Measurements from ENCODE around the gene KRTAP1-4. TPM values are rescaled to one million over a fixed set of nuclear protein-coding genes. Genes with fewer than 3 reads are reported as not detected.
"Not testable (repeated sequence)": the region's sequence is repeated elsewhere in the genome, so short reads cannot be mapped to it uniquely, and the experiment has no call there.

KRTAP1-4 gene, protein sequence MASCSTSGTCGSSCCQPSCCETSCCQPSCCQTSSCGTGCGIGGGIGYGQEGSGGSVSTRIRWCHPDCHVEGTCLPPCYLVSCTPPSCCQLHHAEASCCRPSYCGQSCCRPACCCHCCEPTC
- total RNA-seq, result not detected
- long read RNA-seq, donor 1, result 0 reads
- long read RNA-seq, donor 2, result 0 reads

DNA sequence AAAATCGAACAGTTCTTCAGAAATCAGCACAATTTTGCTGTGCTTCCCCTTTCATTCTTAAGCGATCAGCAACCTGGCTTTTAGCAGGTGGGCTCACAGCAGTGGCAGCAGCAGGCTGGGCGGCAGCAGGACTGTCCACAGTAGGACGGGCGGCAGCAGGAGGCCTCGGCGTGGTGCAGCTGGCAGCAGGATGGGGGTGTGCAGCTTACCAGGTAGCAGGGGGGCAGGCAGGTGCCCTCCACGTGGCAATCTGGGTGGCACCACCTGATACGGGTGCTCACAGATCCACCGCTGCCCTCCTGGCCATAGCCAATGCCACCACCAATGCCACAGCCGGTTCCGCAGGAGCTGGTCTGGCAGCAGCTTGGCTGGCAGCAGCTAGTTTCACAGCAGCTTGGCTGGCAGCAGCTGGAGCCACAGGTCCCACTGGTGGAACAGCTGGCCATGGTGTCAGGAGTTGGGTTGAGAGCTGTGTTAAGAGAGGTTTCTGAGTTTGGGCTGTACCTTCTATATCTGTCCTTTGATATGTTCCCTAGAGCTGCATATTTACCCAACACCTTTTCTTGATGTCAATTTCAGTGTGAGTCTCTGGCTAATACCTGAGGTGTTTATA is at the start of gene KRTAP1-4:
Gene KRTAP1-4 (minus strand): TSS at position 563 of the 613 bp plus-strand sequence. CDS start 117 bp downstream, at position 446.
- DNase-seq (ENCODE audit: low spot score), result no peak
- intact Hi-C loops (cut with DNase I), result no loop called here

DNA sequence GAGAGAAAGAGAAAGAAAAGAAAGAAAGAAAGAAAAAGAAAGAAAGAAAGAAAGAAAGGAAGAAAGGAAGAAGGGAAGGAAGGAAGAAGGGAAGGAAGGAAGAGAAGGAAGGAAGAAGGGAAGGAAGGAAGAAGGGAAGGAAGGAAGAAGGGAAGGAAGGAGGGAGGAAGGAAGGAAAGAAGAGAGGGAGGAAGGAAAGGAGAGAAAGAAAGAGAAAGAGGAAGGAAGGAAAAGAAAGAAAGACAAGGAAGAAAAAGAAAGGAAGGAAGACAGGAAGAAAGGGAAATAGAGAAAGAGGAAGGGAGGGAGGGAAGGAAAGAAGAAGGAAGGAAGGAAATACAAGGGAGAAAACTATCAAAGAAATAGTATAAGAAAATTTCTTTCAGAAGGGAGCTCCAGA is 46.8 kb upstream of the KRTAP1-4 start:
- DNase-seq (ENCODE audit: low spot score), result no peak
- intact Hi-C loops (cut with DNase I), result no loop called here

DNA sequence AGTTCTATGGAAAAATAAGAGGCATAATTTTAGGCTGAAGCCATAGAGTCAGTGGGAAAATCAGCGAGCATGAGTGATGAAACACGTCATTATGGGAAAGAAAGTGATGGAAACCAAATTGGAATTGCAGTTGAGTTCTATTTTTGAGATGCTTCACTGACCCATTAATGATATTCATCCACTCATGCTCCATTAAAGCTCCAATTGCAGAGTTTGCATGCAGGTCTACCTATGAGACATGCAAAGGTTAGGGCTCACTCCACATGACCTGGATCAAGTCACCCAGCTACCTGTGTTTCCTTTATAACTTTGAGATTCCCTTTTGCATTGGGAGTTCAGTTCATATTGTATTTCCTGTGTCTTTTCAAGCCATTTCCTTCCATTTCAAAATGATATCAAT is 43.7 kb upstream of the KRTAP1-4 start:
- DNase-seq (ENCODE audit: low spot score), result no peak
- intact Hi-C loops (cut with DNase I), result no loop called here

DNA sequence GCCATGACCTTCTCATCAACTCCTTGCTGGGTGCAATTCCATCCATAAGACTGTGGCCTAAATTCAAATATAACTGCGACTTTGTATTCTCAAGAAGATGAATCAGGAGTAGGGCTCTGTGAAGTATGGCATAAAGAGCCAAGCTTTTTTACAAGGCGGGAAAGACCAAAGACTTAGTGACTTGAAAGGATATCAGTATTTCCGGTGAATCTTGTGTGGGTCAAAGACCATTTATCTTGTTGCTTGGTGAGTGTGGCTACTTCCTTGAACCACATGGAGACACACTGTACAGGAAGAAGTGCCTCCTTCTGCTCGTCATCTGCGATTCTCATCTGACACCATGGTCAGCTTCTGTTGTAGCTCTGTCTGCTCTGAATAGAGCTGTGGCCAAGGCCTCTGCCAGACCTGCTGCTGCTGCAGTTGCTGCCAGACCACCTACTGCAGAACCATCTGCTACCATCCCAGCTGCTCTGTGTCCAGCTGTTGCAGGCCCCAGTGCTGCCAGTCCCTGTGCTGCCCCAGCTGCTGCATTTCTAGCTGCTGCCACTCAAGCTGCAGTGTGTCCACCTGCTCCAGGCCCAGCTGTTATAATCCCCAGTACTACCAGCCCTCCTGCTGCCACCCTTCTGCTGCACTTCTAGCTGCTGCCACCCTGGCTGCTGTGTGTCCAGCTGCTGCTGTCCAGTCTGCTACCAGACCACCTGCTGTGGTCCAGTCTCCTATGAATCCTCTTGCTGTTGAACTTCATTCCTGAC is 41.8 kb upstream of the KRTAP1-4 start:
- intact Hi-C loops (cut with DNase I), result no loop called here
- no peak for DNase-seq (ENCODE audit: low spot score)

DNA sequence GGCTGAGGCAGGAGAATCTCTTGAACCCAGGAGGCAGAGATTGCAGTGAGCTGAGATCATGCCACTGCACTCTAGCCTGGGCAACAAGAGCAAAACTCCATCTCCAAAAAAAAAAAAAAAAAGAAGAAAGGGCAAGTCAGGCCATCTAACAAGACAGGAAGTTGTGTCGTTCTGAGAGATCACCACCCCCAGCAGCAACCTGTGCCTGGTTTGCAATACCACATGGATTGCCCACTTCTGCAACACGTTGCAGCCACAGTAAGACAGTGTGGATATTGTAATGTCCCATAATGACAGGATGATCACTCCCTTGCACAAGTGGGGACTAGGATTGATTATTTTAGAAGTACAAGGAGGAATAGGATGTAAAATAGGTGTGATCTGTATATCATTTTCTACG is 39.0 kb upstream of the KRTAP1-4 start:
- DNase-seq (ENCODE audit: low spot score), result no peak
- intact Hi-C loops (cut with DNase I), result no loop called here

DNA sequence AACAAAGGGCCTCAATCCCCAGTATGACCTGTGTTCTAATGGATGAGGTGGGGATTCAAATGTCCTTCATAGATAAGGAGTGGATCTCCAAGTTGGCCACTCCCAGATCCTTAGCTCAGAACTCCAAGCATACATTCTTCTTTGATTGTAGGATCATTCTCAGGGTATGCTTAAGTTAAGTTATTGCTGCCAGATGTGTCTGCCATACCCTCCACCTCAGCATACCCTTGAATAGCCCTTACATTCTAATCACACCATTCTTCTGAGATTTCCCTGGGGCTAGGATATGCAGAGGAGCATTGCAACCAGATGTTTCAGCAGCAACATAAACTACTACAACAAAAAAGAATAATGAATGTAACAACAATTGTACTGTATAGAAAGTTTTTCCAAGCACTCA is 37.3 kb upstream of the KRTAP1-4 start:
- no peak for DNase-seq (ENCODE audit: low spot score)
- intact Hi-C loops (cut with DNase I), result no loop called here

DNA sequence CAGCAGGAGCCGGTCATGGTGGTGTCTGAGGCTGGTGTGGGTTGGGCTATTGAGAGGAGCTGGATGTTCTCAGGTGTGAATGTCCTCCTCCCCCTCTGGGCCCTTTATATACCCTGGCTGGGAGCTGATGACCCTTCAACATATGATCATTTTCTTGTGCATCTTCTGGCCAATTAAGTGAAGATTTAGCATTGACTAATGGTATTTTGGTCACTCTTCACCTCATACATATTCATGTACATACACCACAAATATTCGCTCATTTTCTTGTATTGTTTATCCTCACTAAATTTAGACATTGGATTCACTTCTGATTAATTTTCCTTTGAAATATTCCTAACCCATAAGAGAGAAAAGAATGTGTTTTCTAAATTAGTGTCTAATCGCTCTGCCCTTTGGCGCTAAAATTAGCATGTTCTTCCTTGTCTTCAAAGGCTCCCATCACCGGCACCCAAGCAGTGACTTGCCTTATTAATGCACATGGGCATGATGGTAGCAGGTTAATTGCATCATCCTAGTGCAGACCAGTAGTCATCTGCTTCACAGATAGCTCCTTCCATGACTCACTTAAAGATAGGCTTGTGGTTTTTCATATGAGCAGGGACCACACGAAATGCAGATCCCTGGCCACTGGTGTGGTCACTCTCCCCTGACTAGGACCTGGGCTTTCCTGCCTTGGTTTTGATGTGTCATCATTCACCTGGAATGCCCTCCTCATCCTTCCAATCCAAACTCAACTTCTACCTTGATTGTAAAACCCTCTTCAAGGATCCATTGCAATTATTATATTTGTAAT is 36.0 kb upstream of the KRTAP1-4 start, which contains the start of gene KRTAP2-4:
Gene KRTAP2-4 (minus strand): TSS at position 51 of the 796 bp plus-strand sequence. CDS start 34 bp downstream, at position 17.
- intact Hi-C loops (cut with DNase I), result no loop called here
- no peak for DNase-seq (ENCODE audit: low spot score)

DNA sequence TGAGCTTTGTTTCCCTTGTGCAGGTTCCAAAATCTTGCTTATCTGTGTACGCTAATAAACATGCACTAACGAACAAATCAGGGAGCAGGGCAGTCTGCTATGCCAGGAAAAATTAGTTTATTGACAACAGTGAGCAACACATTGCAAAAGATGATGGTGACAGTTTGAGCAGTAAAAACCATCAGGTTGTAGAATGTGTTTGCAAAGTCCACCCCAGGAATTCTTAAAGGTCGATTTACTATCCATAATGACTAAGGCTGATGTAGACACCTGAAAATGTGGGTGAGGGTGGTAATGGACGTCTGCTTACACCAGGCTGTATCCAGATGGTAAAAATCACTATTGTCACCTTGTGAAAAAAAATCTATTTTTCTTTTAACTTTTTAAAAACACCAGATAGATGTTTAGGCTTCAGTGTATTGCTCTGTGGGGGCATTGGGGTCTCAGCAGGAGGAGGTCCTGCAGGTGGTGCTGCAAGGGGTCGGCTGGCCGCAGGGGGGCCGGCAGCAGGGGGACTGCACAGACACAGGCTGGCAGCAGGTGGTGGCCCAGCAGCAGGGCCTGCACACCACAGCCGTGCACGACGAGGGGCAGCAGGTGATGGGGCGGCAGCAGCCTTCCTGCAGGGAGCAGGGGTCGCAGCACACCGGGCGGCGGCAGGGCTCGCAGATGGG is 35.2 kb upstream of the KRTAP1-4 start:
- DNase-seq (ENCODE audit: low spot score); intact Hi-C loops (cut with DNase I): not testable (repeated sequence)

DNA sequence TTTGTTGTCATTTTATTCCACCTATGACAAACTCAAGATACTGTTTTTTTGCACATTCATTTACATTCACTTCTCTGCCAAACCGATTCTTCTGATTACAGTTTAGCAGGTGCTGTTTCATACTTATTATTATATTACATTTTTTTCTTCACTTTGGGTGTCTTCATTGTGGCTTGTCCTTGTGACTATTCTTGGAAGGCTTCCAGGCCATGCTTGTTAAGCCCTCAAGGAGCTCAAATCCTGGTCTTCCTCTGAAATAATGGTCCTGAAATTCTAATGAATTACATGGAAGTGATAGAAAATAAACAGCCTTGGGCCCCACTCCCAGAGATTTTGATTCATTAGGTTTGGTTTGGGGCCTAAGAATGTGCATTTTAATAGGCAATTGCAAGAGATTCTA is 34.3 kb upstream of the KRTAP1-4 start:
- DNase-seq (ENCODE audit: low spot score), result no peak
- intact Hi-C loops (cut with DNase I), result no loop called here

DNA sequence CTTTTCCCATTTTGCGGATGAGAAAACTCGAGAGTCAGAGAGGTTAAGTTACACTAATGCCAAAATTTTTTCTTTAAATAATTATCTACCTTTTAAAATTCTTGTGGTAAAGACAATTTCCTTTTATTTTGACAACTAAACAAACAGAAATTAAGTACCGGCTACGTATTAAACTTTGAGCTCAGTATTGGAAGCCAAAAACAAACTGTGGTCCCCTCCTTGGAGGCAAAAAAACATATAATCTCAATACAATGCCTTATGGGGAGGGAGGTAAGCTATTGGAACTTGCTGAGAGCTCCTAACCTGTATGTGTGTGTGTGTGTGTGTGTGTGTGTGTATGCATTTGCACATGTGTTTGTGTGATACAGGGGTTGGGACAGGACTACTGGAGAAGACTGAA is 33.5 kb upstream of the KRTAP1-4 start:
- no peak for DNase-seq (ENCODE audit: low spot score)
- intact Hi-C loops (cut with DNase I), result no loop called here

DNA sequence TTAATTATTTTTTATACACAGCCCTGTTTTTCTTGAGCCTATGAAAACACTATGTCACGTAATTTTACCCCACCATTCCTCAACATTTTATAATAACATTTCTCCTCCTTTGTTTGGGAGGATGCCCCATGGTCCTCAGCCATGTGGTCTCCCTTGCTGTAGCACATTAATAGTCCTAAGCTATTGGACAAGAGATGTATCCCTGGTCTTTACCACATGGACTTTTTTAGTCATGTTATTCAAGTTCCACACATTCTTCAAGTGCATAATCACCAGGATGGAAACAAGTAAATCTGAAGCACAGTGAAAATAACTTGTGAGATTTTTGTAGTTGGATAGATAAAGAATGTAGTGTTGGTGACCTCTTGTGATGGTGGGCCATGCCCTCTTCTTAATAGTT is 32.0 kb upstream of the KRTAP1-4 start:
- intact Hi-C loops (cut with DNase I), result no loop called here
- no peak for DNase-seq (ENCODE audit: low spot score)

DNA sequence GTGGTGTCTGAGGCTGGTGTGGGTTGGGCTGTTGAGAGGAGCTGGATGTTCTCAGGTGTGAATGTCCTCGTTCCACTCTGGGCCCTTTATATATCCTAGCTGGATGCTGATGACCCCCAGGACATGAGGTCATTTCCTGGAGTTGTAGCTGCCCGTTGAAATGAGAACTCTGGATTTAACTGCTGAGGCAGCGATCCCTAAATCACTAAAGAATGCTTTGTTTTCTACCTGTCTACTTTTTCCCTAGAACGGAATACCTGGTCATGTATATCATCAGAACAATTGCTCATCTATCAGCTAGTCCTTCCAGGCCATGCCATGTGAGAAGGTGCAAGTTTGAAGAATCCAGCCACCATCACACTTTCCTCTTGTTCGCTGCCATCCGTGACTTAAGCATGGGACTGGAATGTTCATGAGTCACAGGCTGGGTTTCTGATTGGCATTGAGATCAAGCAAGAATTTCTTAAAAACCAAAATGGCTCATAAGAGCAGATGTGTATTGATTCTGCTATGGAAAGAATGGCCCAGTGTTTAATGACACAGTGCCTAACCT is 30.1 kb upstream of the KRTAP1-4 start, which contains the start of gene KRTAP2-3:
Gene KRTAP2-3 (minus strand): TSS at position 63 of the 553 bp plus-strand sequence. CDS start 64 bp downstream, outside the sequence.
- intact Hi-C loops (cut with DNase I), result no loop called here
- no peak for DNase-seq (ENCODE audit: low spot score)

DNA sequence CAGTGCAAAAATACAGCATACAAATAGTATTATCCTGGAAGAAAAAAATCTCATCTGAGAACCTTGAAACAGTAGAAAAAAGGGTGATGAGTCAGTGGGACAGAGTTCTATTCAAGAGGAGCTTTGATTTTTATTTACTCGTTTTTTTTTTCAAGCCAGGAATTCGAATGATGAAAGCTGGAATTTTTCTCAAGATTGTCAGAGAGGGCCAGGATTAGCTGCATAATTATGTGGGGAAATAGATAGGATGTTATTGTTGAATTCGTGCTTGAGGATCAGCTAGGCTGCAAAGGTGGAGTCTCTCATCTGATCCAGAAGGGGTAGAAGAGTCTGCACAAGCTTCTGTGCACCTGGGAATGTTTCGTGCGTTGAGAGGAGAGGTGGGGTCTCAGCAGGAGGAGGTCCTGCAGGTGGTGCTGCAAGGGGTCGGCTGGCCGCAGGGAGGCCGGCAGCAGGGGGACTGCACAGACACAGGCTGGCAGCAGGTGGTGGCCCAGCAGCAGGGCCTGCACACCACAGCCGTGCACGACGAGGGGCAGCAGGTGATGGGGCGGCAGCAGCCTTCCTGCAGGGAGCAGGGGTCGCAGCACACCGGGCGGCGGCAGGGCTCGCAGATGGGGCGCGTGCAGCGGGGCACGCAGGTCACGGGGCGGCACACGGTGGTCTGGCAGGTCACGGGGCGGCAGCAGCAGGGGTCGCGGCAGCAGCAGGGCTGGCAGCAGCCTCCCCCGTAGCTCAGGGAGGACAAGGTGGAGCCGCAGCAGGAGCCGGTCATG is 29.5 kb upstream of the KRTAP1-4 start:
- intact Hi-C loops (cut with DNase I); DNase-seq (ENCODE audit: low spot score): not testable (repeated sequence)

DNA sequence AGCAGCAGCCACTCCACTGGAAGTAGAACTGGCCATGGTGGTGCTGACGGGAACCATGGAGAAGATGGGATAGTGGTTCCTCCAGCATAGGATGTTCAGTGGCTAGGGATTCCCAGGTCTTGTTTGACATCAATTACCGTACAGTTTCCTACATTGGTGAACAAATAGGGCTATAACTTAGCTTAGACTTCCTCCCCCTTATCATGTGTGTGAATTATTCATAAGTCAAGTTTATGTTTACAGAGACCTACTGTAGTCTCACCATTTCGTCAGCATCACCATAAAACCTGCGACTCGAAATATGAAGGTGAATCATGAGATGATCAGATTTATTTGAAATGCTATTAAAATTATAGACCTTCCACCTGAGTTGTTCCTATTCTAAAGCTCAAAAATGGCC is 28.7 kb upstream of the KRTAP1-4 start:
- DNase-seq (ENCODE audit: low spot score), result no peak
- intact Hi-C loops (cut with DNase I), result no loop called here

DNA sequence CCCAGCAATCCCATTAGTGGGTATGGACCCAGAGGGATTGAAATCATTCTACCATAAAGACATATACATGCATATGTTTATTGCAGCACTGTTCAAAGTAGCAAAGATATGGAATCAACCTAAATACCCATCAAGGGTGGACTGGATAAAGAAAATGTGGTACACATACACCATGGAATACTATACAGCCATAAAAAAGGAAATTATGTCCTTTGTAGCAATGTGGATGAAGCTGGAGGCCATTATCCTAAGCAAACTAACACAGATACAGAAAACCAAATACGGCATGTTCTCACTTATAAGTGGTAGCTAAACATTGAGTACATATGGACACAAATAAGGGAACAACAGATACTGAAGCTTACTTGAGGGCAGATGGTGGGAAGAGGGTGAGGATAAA is 27.6 kb upstream of the KRTAP1-4 start:
- no peak for DNase-seq (ENCODE audit: low spot score)
- intact Hi-C loops (cut with DNase I), result no loop called here

DNA sequence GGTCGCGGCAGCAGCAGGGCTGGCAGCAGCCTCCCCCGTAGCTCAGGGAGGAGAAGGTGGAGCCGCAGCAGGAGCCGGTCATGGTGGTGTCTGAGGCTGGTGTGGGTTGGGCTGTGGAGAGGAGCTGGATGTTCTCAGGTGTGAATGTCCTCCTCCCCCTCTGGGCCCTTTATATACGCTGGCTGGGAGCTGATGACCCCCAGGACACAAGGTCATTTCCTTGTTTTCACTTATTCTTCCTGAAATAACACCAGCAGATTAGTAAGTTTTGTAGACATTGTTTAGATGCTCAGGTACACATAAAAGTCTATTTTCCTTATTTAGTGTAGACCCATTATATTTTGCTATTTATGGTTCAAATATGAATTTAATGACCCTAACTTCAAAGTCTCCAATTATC is 25.1 kb upstream of the KRTAP1-4 start, which contains the start of gene KRTAP2-2:
Gene KRTAP2-2 (minus strand): TSS at position 101 of the 400 bp plus-strand sequence. CDS start 19 bp downstream, at position 82.
- intact Hi-C loops (cut with DNase I); DNase-seq (ENCODE audit: low spot score): not testable (repeated sequence)

DNA sequence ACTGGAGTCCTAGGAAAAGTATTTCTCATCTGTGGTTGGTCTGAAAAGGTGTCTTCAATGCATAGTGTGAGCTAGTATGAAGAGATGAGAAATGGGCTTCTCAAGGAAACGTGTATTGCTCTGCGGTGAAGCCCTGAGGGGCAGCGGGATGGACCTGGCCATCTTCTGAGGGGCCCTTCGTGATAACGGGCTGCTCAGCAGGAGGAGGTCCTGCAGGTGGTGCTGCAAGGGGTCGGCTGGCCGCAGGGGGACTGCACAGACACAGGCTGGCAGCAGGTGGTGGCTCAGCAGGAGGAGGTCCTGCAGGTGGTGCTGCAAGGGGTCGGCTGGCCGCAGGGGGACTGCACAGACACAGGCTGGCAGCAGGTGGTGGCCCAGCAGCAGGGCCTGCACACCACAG is 24.6 kb upstream of the KRTAP1-4 start:
- intact Hi-C loops (cut with DNase I); DNase-seq (ENCODE audit: low spot score): not testable (repeated sequence)

DNA sequence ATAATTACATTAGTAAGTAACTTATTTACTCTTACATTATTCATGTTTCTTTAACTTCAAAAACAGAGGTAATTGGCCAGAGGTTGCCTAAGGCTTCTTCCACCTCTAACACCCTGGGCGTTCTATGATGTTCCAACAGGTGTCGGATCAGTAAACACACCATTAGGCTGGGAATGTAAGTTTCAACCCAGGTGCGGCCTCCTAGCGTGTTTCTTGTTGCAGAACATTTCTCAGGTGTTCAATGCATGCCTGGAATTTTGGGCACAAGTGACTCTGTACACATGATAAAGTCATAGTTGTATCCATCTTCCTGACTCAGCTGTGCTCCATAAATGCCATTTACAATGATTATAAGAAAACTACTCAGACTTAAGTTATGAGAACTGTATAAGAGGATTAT is 24.0 kb upstream of the KRTAP1-4 start:
- intact Hi-C loops (cut with DNase I), result no loop called here
- DNase-seq (ENCODE audit: low spot score), result no peak

Data from posterior vena cava (tissue), 2 donors.